ENCODE data around the gene CPNE2. TPM values are rescaled to one million over a fixed set of nuclear protein-coding genes. Genes with fewer than 3 reads are reported as not detected.
A peak's percentile ranks its signal among the peaks of the same experiment; 100 is the strongest.

CPNE2 gene
- total and polyA plus RNA-seq, 7 donors = 22.9 to 75.1 (median 59.9) TPM

GRCh38 chr16:57153841-57154240 is 61.5 kb downstream of the CPNE2 start:
- no peaks in the 10 kb centered on the region for H3K9me3 ChIP-seq
- H3K27me3 ChIP-seq = no peaks in the 10 kb centered on the region
- intact Hi-C loops (cut with DNase I) = loop anchor here (5.0 kb wide), 1 partner anchor 62 kb away; the partner anchor contains the start of gene CPNE2
- DNase-seq = peak; percentile 55
- H3K4me3 ChIP-seq = no peak overlapping the region
- TF ChIP-seq CTCF (IDR thresholded peaks at IDR 0.05) (no peak), POLR2AphosphoS5 (IDR thresholded peaks at IDR 0.05) (peak in 1 of 4 donors; percentile 36)
- peaks cover 0 to 60% (median 10%) of the 10 kb centered on the region in 4 donors for H3K36me3 ChIP-seq
- peak overlapping the region in 1 of 4 donors; percentile 30 for H3K27ac ChIP-seq
- WGBS, 2 donors = 24 to 70% methylated on average over 6 of the region's 6 CpGs
- H3K4me1 ChIP-seq = peaks cover 0 to 16% (median 8%) of the 10 kb centered on the region in 4 donors

- TF ChIP-seq EP300 (IDR thresholded peaks at IDR 0.05) (no peak), CTCF (IDR thresholded peaks at IDR 0.05) (no peak), POLR2A (IDR thresholded peaks at IDR 0.05) (no peak), POLR2AphosphoS5 (IDR thresholded peaks at IDR 0.05) (no peak)
- H3K9me3 ChIP-seq = no peaks in the 10 kb centered on the region
- H3K36me3 ChIP-seq = peaks cover 0 to 72% (median 11%) of the 10 kb centered on the region in 4 donors
- no peak for DNase-seq
- intact Hi-C loops (cut with DNase I) = no loop called here
- H3K4me1 ChIP-seq = peaks cover 0 to 16% (median 8%) of the 10 kb centered on the region in 4 donors
- no peak overlapping the region for H3K27ac ChIP-seq
- H3K27me3 ChIP-seq = no peaks in the 10 kb centered on the region
- 67 to 86% methylated on average over 6 of the region's 6 CpGs for WGBS, 2 donors
- H3K4me3 ChIP-seq = no peak overlapping the region
Measured at GRCh38 chr16:57155702-57156350, 63.4 kb downstream of the CPNE2 start.

- Histone ChIP-seq H3K27me3 (no peaks in the 10 kb centered on the region), H3K4me3 (no peak overlapping the region), H3K36me3 (peaks cover 0 to 77% (median 11%) of the 10 kb centered on the region in 4 donors), H3K9me3 (no peaks in the 10 kb centered on the region), H3K4me1 (peaks cover 0 to 16% (median 8%) of the 10 kb centered on the region in 4 donors), H3K27ac (no peak overlapping the region)
- intact Hi-C loops (cut with DNase I) = no loop called here
- WGBS, 2 donors = 21 to 59% methylated on average over 4 of the region's 4 CpGs
- TF ChIP-seq POLR2AphosphoS5 (IDR thresholded peaks at IDR 0.05) = no peak
- TF ChIP-seq CTCF (IDR thresholded peaks at IDR 0.05) = no peak
- no peak for TF ChIP-seq EP300 (IDR thresholded peaks at IDR 0.05)
- TF ChIP-seq POLR2A (IDR thresholded peaks at IDR 0.05) = no peak
- DNase-seq = no peak
Measured at GRCh38 chr16:57156351-57156703, 63.9 kb downstream of the CPNE2 start.

- peaks cover 0 to 16% (median 5%) of the 10 kb centered on the region in 4 donors for H3K4me1 ChIP-seq
- no peak overlapping the region for H3K27ac ChIP-seq
- H3K4me3 ChIP-seq = no peak overlapping the region
- no peaks in the 10 kb centered on the region for H3K27me3 ChIP-seq
- TF ChIP-seq POLR2AphosphoS5 (IDR thresholded peaks at IDR 0.05) (no peak), EP300 (IDR thresholded peaks at IDR 0.05) (no peak), CTCF (IDR thresholded peaks at IDR 0.05) (no peak), POLR2A (IDR thresholded peaks at IDR 0.05) (no peak)
- peaks cover 0 to 86% (median 11%) of the 10 kb centered on the region in 4 donors for H3K36me3 ChIP-seq
- intact Hi-C loops (cut with DNase I) = no loop called here
- no peaks in the 10 kb centered on the region for H3K9me3 ChIP-seq
- WGBS, 2 donors = 98% methylated on average over 1 of the region's 1 CpG
- DNase-seq = no peak
Measured at GRCh38 chr16:57157533-57157932, 65.2 kb downstream of the CPNE2 start.

- WGBS, 2 donors = 87 to 88% methylated on average over 4 of the region's 4 CpGs
- Histone ChIP-seq H3K4me3 (no peak overlapping the region), H3K4me1 (no peaks in the 10 kb centered on the region), H3K27ac (no peak overlapping the region), H3K9me3 (no peaks in the 10 kb centered on the region), H3K27me3 (no peaks in the 10 kb centered on the region), H3K36me3 (peaks cover 0 to 86% (median 22%) of the 10 kb centered on the region in 4 donors)
- no peak for TF ChIP-seq POLR2AphosphoS5 (IDR thresholded peaks at IDR 0.05)
- no peak for TF ChIP-seq EP300 (IDR thresholded peaks at IDR 0.05)
- no peak for TF ChIP-seq CTCF (IDR thresholded peaks at IDR 0.05)
- no peak for TF ChIP-seq POLR2A (IDR thresholded peaks at IDR 0.05)
- no peak for DNase-seq
- intact Hi-C loops (cut with DNase I) = no loop called here
Measured at GRCh38 chr16:57159447-57159846, 67.1 kb downstream of the CPNE2 start.
